Stimulated activated CD4-positive, alpha-beta T cell treated with anti-CD3 and anti-CD28 coated beads, Interleukin-4, amount 100 ng/mL, for 24 hours (primary cell): Measurements from ENCODE around the gene RAPGEF1.

Experiments used
- DNase-seq: peaks from one replicate; pipeline ENCODE4 v3.0.0-alpha.2; 2020

The RAPGEF1 gene

GRCh38 chr9:131621551-131622358 is 118.1 kb downstream of the RAPGEF1 start:
- DNase-seq: no peak

GRCh38 chr9:131620764-131621520 is 118.9 kb downstream of the RAPGEF1 start:
- no peak for DNase-seq

GRCh38 chr9:131619680-131620079 is 120.2 kb downstream of the RAPGEF1 start:
- no peak for DNase-seq

GRCh38 chr9:131618785-131619184 is 121.1 kb downstream of the RAPGEF1 start:
- DNase-seq: no peak

GRCh38 chr9:131618071-131618479 is 121.8 kb downstream of the RAPGEF1 start:
- no peak for DNase-seq

- DNase-seq: no peak
Measured at GRCh38 chr9:131617611-131618010, 122.3 kb downstream of the RAPGEF1 start.

- DNase-seq: no peak
Measured at GRCh38 chr9:131616983-131617604, 122.8 kb downstream of the RAPGEF1 start.

GRCh38 chr9:131614340-131614915 is 125.4 kb downstream of the RAPGEF1 start:
- no peak for DNase-seq

- no peak for DNase-seq
Measured at GRCh38 chr9:131613921-131614320, 126.0 kb downstream of the RAPGEF1 start.

- no peak for DNase-seq
Measured at GRCh38 chr9:131612851-131613250, 127.0 kb downstream of the RAPGEF1 start.

GRCh38 chr9:131611586-131612315 is 128.1 kb downstream of the RAPGEF1 start:
- no peak for DNase-seq

GRCh38 chr9:131610231-131610761 is 129.6 kb downstream of the RAPGEF1 start:
- no peak for DNase-seq

- no peak for DNase-seq
Measured at GRCh38 chr9:131609099-131609830, 130.6 kb downstream of the RAPGEF1 start.

- DNase-seq: no peak
Measured at GRCh38 chr9:131608493-131609037, 131.3 kb downstream of the RAPGEF1 start.

- DNase-seq: no peak
Measured at GRCh38 chr9:131607591-131607990, 132.3 kb downstream of the RAPGEF1 start.

- no peak for DNase-seq
Measured at GRCh38 chr9:131606896-131607567, 132.8 kb downstream of the RAPGEF1 start.

GRCh38 chr9:131605770-131606590 is 133.9 kb downstream of the RAPGEF1 start:
- DNase-seq: no peak

GRCh38 chr9:131603711-131604439 is 136.0 kb downstream of the RAPGEF1 start:
- DNase-seq: no peak

- no peak for DNase-seq
Measured at GRCh38 chr9:131603199-131603598, 136.7 kb downstream of the RAPGEF1 start.
